ENCODE measurements around the gene L3MBTL3.

- TF ChIP-seq CTCF (IDR thresholded peaks at IDR 0.05) (no peak), POLR2A (IDR thresholded peaks at IDR 0.05) (no peak), POLR2AphosphoS5 (IDR thresholded peaks at IDR 0.05; ENCODE audit: insufficient read depth in 1 of 2, low read depth in 1 of 2) (no peak)
Measured at GRCh38 chr6:130111031-130111430, 92.7 kb downstream of the L3MBTL3 start.
